GM21526 (cell line): Measurements from ENCODE around the gene GDI1.
A peak's percentile ranks its signal among the peaks of the same experiment; 100 is the strongest.

ENCODE experiments used
- ATAC-seq: cut with Tn5 transposase; IDR thresholded peaks from one replicate; pipeline ENCODE4 v1.9.1; 2021; ENCODE audit warnings: moderate library complexity; ENCODE audit not compliant: unreplicated experiment, low FRiP score

The GDI1 gene

DNA sequence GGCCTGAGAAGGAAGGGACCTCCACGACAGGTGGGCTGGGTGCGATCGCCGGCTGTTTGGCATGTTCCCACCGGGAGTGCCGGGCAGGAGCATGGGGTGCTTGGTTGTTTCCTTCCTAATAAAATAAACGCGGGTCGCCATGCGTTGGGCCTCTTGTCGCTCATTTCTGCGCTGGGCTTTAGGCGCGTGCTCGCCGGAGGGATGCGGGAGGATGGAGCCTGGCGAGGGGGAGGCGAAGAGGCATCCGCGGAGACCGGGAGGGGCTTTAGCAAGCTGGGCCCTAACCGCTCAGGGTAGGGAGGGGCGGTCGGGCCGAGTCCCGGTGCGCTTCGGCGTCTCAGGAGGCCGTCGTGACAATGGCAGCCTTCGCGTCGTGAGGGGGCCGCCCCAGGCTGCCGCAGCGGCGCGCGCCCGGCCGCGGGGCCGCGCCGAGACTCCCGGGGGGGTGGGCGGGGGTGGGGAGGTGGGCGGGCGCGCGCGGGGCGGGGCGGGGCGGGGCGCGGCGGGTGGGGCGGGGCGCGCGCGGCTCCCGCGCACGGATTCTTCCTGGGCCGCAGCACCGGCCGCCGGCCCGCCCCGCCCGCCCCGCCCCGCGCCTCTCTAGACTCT, 476 bp upstream of the GDI1 start:
- ATAC-seq = no peak

DNA sequence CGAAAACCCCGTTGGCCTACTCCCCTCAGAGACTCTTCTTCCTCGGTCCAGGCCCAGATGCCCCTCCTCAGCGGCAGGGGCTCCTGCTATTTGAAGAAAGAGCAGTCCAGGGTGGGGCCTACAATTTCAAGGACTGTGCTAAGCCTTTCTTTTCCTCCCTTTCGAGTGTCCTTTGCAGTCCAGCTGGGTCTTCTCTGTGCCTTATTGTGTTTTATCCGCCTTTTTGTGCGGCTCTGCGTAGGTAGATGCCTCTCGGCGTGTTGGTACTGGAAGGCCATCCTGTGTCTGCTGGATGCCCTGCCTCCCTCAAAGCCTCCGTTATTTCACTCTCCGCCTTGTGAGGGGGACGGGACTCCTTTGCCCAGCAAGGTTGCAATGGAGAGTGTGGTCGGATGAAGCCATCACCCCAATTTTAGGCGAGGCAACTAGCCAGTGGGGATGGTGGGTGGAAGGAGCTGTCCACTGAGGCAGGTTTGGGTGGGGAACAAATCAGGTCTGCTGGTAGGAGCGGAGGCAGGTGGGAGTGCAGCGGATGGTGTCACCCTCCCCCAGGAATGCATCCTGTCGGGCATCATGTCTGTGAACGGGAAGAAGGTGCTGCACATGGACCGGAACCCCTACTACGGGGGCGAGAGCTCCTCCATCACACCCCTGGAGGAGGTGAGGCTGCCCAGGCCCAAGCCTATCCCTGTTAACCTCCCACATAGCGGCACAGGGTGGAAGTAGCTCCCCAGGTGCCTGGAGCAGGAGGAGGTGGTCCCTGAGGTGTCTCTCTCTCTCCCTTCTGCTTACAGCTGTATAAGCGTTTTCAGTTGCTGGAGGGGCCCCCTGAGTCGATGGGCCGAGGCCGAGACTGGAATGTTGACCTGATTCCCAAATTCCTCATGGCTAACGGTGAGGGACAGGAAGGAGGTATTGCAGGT, 1.3 kb downstream of the GDI1 start:
- no peak for ATAC-seq

DNA sequence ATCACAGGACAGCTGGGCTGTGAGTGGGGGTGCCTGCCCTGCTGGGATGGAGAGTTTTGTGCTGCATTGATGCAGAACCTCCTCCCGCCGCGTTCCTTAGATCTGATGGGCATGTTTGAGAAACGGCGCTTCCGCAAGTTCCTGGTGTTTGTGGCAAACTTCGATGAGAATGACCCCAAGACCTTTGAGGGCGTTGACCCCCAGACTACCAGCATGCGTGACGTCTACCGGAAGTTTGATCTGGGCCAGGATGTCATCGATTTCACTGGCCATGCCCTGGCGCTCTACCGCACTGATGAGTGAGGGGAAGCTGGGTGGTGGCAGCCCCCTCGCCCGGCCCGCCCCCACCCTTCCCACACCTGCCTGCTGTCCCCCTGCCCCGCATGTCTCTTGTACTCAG, 2.9 kb downstream of the GDI1 start:
- ATAC-seq = no peak

DNA sequence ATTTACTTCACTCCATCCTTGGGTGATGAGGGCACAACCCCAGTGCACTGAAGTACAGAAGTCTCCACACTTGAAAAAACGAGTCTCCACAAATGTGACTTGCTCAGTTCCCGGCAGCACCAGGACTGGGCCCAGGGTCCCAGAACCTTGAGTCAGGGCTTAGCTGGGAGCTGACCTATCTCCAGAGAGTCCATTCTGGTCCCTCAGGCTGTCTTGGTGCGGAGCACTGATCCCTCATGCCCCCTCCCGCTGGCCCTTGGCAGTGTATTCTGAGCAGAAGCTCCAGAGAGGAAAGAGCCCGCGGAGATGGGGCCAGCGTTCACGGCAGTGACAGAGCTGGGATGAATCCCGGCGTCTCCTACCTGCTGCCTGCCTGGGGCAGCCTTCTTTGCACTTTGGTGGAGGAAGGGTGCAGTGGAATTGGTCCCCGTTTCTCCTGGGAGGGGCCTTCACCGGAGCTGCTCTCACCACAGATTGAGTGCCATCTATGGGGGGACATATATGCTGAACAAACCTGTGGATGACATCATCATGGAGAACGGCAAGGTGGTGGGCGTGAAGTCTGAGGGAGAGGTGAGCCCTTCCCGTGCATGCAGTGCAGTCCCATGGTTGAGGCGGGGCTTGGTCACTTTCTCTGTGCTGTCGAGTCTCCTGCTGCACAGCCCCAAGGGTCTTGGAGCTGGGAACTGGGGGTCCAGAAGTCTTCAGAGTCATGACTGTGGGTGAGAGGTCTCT, 3.8 kb downstream of the GDI1 start:
- no peak for ATAC-seq

DNA sequence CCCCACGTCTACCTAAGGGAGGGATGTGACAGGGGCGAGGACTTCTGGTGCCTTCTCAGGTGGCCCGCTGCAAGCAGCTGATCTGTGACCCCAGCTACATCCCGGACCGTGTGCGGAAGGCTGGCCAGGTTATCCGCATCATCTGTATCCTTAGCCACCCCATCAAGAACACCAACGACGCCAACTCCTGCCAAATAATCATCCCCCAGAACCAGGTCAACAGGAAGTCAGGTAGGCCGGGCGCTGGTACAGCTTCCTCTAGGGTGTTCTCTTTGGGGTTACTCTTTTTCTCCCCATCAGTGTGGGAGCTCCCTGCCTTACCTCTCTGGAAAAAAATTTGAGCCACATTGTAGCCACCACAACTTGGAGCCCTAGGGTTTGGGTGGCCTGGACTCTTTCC, 4.6 kb downstream of the GDI1 start:
- ATAC-seq = no peak

DNA sequence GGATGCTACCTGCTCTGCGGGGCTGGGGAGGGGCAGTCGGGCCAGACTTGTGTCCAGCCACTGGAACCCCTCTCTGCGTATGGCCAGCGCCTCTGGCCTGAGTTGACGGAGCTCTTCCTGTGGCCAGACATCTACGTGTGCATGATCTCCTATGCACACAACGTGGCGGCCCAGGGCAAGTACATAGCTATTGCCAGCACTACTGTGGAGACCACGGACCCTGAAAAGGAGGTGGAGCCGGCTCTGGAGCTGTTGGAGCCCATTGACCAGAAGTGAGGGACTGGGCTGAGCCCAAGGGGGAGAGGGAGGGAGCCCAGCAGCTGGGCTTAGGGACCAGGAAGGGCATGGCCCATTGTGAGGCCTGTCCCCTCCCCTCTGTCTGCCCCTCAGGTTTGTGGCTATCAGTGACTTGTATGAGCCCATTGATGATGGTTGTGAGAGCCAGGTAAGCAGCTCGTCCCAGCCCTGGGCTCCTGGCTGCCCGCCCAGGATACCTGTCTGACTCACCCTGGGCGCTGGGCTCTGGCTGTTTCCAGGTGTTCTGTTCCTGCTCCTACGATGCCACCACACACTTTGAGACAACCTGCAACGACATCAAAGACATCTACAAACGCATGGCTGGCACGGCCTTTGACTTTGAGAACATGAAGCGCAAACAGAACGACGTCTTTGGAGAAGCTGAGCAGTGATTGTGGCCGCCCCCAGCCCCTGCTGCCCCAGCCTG, 5.2 kb downstream of the GDI1 start:
- ATAC-seq = no peak

DNA sequence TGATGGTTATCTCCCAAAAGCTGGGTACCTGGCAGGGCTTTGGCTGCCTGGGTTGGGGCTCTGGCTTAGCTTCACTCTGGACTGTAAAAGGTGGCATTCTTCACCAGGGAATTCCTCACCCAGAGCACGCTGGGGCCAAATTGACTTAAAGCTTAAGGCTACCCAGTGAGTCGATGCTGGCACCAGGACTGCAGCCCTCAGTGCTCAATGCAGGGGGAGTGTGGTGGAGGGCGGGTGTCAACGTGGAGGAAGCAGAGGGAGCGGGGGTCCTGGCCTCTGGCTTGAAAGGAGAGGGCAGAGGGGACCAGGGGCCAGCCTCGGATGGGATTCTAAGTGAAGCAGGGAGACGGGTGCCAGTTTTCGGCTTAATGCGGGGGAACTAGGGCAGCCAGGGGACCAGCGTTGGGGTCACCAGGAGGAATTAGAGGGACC, 6.5 kb downstream of the GDI1 start:
- ATAC-seq = no peak

DNA sequence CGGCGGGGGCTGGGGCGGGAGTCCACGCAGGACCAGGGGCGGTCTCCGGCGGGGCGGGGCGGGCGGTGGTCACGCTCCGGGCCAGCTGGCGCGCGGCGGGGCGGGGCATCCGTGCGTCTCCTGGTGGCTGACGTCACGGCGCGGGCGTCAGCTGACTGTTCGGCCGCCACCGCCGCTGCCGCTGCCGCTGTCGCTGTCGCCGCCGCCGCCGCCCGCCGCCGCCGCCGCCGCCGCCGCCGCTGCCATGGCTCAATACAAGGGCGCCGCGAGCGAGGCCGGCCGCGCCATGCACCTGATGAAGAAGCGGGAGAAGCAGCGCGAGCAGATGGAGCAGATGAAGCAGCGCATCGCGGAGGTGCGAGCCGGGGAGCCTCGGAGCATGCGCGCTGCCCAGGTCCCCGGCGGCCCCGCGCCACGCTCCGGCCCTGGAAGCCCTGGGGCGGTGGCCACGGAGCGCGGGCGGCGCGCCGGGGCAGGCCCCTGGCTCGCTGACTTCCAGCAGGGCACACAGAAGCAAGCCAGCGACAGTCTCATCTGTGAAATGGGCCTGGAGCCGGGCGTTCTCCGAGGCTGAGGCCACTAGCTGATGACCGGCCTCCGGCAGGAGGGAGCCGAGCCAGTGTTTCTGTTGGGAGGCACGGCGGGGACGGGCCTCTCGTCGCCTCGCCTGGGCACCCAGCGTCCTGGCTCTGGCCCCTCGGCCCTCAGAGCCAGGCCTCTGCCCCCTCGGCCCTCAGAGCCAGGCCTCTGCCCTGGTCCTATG, 7.2 kb downstream of the GDI1 start, which contains the start of gene FAM50A:
FAM50A (plus strand) TSS at position 150 of the 763 bp plus-strand sequence; CDS start at position 245, 95 bp downstream.
- peak; percentile 46 for ATAC-seq

DNA sequence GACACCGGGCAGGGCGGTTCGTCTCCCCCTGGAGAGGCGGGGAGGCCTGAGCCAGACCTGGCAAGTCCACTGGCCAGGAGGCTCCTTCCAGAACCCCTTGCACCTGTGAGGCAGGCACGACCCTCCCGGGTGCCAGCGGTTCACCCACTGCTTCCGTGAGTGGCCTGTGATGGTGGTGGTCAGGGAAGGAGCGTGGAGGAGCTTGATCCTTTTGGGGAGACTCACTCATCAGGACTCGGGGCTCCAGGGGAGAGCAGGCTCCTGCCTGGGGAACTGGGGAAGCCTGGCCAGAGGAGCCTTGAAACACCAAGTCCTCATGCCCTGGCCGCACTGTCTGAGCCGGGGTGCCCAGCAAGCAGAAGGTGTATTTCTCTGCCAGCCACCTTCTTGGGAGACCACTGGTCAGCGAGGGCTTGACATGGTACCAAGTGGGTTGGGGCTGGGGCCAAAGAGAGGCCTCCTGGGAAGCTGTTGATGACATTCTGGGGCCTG, 7.8 kb downstream of the GDI1 start:
- ATAC-seq = no peak

DNA sequence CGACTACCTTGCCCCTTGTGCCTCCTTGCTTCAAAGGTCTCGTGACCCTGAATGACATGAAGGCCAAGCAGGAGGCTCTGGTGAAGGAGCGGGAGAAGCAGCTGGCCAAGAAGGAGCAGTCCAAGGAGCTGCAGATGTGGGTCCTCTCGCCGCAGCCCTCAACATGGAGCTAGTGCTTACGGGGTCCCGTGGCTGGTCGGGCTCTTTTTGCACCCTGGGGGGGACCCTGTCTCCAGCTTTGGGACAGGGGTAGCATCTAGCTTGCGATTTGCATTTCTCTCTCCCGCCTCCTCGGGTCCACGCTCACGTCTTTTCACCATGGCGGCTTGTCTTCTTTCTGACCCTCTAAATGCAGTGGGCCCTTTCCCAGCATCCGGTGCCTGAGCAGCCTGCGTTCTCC, 8.8 kb downstream of the GDI1 start:
- no peak for ATAC-seq

DNA sequence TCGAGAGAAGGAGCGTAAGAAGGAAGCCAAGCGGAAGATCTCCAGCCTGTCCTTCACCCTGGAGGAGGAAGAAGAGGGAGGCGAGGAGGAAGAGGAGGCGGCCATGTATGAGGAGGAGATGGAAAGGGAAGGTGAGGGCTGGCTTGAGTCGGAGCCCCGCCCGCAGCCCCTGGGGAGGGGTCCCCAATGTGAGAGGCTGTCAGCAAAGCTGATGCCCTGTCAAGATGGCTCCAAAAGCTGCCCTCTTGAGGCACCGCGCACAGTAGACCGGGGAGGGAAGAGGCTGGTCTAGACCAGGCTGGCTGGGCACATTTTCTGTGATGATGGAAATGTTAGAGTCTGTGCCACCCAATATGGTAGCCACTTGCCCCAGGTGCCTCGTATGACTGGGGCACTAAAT, 9.5 kb downstream of the GDI1 start:
- ATAC-seq = no peak

DNA sequence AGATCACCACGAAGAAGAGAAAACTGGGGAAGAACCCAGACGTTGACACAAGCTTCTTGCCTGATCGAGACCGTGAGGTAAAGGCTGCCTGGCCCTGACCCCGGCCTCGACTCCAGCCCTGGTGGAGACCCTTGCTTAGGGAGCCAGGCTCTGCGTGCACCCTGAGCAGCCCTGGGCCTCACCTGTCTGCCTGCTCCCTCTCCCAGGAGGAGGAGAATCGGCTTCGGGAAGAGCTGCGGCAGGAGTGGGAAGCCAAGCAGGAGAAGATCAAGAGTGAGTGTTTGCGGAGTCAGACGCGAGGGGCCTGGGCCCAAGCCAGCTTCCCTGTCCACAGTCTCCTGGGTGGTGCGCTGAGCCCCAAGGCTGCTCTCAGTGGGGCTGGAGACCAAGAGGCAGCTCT, 11.5 kb downstream of the GDI1 start:
- ATAC-seq = no peak

DNA sequence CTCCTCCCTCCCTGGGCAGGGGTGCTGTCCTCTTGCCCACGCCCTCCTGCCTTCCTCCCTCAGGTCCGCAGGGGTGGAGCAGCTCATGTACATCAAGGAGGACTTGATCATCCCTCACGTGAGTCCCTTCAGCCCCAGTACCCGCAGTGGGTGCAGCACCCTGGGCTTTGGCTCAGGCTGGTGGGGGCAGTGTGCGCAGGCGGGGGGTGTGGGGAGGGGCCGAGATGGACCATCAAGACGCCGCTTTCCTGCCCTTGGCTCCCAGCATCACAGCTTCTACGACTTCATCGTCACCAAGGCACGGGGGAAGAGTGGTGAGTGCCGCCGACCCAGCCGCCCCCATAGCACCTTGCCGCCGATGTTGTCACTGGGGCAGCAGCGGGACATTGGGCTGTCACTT, 12.7 kb downstream of the GDI1 start:
- no peak for ATAC-seq

DNA sequence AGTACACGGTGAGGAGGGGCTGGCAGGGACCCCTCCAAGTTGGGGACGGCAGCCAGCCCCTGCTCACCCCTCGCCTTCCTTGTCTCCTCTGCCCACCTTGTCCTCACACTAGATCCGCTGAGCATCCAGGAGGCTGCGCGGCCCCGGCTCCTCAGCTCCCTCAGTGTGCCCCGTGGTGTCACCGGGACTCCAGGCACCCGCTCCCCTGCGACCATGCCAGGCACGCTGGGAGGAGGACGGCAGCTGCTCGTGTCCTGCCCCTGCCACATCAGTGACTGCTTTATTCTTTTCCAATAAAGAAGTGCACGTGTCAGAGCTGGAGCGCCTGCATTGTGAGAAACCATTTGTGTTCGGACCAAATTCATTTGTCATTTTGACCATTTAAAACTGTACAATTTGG, 13.4 kb downstream of the GDI1 start:
- ATAC-seq = no peak

DNA sequence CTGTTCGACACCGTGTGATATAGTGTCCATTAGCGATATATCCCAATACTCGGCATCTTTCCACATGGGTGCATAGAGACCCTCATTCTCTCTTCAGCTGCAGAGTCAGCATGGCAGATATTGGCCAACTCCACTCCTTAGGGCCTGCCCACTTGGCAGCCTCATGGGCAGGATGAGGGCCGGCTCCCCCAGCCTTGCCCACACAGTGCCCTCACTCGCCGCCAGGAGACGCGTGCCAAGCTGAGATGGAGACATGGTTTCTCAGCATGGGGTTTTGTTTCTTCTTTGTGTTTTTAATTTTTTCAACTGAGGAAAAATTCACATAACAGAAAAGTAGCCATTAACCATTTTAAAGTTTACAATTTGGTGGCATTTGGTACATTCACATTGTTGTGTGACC, 15.9 kb downstream of the GDI1 start:
- no peak for ATAC-seq

DNA sequence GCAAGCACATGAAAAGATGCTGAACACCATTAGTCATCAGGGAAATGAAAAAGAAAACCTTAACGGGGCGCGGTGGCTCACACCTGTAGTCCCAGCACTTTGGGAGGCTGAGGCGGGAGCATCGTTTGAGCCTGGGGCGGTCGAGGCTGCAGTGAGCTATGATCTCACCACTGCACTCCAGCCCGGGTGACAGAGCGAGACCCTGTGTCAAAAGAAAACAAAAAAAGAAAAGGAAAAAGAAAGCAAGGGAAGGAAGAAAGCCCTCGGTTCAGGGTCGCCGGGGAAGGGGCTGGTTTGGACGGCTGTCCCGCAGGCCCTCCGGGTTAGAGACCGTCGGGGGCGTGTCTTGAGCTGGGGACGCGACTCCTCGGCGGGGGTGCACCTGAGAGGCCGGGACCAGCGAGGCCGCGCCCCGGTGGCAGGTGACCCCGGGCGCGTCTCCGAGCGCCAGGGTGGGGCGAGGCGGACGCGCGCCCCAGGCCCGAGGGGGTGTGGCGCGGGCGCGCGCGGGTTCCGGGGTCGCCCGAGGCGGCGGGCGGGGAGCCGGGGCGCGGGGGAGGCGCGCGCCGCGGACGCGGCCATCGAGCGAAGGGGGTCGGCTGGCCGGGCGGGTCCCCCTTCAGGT, 20.6 kb downstream of the GDI1 start:
- ATAC-seq = no peak

DNA sequence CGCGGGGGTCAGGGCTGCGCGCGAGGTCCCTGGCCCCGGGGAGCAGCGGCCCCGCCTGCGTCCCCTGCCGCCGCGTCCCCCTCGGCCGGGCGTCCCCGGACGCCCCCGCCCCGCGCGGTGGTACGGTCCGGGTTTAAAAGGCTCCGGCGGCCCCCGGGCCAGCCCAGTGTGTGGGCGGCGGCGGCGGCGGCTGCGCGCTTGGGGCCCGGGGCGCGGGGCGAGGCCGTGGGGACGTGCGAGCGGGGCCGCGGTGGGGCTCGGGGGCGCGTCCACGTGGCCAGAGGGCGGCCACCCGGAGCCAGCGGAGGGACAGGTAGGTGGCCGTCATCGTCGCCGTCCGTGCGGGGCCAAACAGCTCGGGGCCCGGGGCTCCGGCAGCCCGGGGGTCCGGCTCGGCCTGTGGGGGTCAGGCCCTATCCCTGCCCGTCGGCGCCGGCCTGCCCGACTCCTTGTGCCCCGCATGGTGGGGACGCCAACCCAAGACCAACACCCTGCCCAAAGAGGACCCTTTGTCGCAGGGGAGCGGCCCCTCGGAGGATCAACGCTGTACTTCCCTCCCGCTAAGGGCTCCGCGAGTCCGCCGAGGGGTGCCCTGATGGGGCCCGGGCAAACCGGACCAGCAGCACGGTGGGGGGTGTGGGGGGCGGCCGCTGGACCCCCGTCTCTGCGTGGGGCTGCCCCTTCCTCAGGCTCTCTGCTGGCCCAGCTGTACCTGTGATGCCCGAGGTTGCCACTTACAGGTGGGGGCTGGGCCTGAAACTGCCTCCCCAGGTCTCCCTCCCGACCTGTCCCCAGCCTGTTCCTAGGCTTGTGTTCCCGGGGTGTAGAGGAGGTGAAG, 21.4 kb downstream of the GDI1 start, which contains the start of gene PLXNA3:
PLXNA3 (plus strand) TSS at position 166 of the 838 bp plus-strand sequence. CDS start 1,903 bp downstream, outside the sequence.
- no peak for ATAC-seq
